GM13976 (cell line): ENCODE results near the gene TMEM100.

ENCODE experiments used
- DNase-seq: peaks from one replicate; pipeline ENCODE4 v3.0.0; 2012; ENCODE audit warnings: low spot score
- CTCF ChIP-seq: IDR thresholded peaks from 2 replicates; pipeline ENCODE4 v1.5.1; 2012; ENCODE audit warnings: borderline replicate concordance, mild to moderate bottlenecking; ENCODE audit not compliant: insufficient read depth; ENCODE audit errors: extremely low read depth, missing control alignments, control extremely low read depth
- in situ Hi-C: fragments of 300-500 bp; cut with MboI; formaldehyde crosslinking; loops from one replicate; pipeline ENCODE4 v1.12.0; 2022; ENCODE audit warnings: low sequenced_read_pairs, mixed read lengths, inconsistent platforms; ENCODE audit not compliant: unreplicated experiment

The TMEM100 gene

GRCh38 chr17:55710410-55710809, 12.3 kb downstream of the TMEM100 start:
- DNase-seq, result no peak
- in situ Hi-C loops, result loop anchor here (10.0 kb wide), 1 partner anchor 186 kb away; no protein-coding TSS in a partner anchor
- TF ChIP-seq CTCF, result no peak

GRCh38 chr17:55709984-55710383, 12.7 kb downstream of the TMEM100 start:
- in situ Hi-C loops, result loop anchor here (10.0 kb wide), 1 partner anchor 185 kb away; no protein-coding TSS in a partner anchor
- DNase-seq, result no peak
- TF ChIP-seq CTCF, result no peak

GRCh38 chr17:55709440-55709839, 13.2 kb downstream of the TMEM100 start:
- no peak for DNase-seq
- in situ Hi-C loops, result no loop called here
- TF ChIP-seq CTCF, result no peak

- no peak for TF ChIP-seq CTCF
- in situ Hi-C loops, result no loop called here
- DNase-seq, result no peak
These were observed 14.3 kb downstream of the TMEM100 start for GRCh38 chr17:55708175-55708974.

- in situ Hi-C loops, result no loop called here
- no peak for DNase-seq
- no peak for TF ChIP-seq CTCF
These were observed 15.6 kb downstream of the TMEM100 start for GRCh38 chr17:55706808-55707773.

- in situ Hi-C loops, result no loop called here
- DNase-seq, result peak; percentile 6
- no peak for TF ChIP-seq CTCF
These were observed 16.8 kb downstream of the TMEM100 start for GRCh38 chr17:55705847-55706246.
